HG03097 (cell line): Measurements from ENCODE around the gene C9orf50.
"Not testable (repeated sequence)": the region's sequence is repeated elsewhere in the genome, so short reads cannot be mapped to it uniquely, and the experiment has no call there.

Experiments used
- ATAC-seq: cut with Tn5 transposase; IDR thresholded peaks from one replicate; pipeline ENCODE4 v1.9.1; 2021; ENCODE audit not compliant: unreplicated experiment, low FRiP score

C9orf50 gene

DNA sequence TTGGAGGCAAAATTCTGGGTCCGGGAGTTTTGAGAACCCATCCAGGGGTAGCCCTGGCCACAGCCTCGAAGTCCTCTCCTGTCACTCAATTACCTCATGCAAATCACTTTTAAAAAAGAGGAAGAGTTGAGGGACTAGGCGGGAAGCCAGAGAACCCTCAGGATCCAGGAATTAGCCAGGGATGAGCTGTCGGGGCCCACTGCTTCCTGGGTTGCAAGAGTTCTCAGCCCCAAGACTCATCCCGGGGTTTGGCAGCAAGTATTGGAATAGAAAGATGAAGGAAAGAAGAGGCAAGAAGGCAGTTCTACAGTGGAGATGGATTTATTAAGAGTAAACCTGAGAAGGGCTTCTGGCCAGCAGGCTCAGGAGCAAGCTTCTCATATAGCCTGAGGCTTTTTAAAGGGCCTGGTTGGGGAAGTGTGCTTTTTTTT is 25.6 kb downstream of the C9orf50 start:
- no peak for ATAC-seq

DNA sequence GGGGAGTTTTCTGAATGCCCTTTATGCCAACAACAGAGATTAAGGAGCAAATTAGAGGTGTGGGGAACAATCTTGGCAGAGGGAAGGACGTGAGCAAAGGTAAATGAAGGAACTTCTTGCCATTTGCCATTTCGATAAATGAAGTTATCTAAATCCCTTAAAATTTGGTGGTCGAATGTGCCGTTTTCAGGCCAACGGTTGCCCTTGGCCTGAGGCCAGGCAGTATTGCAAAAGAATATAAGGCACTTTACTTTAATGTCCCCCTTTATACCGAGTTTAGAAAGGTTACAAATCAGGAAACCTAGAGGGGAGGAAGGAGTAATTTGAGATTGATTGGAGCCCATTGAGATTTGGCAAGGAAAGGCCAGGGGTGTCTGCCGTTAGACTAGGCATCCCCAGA is 26.3 kb downstream of the C9orf50 start:
- no peak for ATAC-seq

DNA sequence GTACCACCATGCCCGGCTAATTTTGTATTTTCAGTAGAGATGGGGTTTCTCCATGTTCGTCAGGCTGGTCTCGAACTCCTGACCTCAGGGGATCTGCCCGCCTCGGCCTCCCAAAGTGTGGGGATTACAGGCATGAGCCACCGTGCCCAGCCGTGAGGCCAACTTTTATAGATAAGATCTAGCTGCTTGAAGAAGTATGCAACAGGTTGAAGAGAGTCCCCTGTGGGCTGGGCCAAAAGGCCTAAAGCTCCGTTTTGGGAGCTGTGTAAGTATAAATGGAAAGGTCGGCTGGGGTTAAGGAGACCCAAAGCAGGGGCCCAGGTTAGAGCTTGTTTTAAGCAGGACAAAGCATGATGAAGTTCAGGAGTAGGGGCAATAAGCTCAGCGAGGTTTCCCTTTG is 28.1 kb downstream of the C9orf50 start:
- not testable (repeated sequence) for ATAC-seq

DNA sequence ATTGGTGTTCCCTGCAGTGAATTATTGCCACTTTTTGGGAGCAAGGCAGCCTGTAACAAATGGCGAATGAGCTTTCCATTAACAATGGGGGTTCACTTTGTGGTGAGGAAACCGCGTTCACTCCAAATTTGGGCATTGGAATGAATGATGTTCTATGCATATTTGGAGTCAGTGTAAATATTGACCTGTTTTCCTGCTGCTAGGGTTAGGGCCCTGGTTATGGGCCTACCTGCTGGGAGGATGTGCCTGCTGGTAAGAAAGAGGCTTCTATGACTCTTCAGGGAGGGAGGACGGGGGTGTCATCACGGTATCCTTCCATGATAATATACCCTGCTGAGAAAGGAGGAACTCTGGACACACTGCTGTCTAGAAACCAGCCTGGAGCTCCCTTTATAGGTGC is 29.0 kb downstream of the C9orf50 start:
- ATAC-seq, result no peak

DNA sequence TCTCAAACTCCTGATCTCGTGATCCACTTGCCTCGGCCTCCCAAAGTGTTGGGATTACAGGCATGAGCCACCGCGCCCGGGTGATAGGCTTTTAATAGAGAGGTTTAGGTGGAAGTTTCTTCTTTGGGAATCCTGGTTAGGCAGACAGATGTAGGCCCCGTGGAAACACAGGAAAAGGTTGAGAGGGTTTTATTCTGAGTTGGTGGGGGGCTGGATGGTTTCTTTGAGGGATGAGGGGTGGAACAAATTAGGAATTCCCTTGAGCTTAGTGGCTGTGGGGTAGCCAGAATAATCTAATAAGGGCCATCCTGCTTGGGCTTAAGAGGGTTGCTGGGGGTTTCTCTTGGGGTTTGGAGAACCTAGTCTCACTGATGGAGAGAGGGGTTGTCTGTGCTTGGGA is 30.4 kb downstream of the C9orf50 start:
- no peak for ATAC-seq

DNA sequence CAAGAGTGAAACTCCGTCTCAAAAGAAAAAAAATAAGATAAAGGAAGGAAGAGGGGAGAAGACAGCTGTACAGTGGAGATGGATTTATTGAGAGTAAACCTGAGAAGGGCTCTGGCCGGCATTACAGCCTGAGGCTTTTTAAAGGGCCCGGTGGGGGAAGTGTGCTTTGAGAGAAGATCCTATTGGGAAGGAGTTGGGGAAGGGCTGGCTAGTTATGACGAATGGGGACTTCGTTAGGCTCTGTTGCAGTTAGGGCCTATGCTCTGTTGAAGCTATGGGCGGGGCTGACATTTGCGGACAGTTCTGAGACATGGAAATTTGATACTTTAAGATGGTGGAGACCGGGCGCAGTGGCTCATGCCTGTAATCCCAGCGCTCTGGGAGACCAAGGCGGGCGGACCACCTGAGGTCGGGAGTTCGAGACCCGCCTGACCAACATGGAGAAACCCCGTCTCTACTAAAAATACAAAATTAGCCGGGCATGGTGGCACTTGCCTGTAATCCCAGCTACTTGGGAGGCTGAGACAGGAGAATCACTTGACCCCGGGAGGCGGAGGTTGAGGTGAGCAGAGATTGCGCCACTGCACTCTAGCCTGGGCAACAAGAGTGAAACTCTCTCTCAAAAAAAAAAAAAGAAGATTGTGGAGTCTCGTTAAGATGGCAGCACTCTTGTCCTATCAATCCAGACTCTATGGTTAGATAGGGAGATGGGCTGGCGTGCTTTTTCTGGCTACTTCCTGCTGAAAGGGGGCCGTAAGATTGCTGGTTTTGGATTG is 33.2 kb downstream of the C9orf50 start:
- ATAC-seq, result no peak

DNA sequence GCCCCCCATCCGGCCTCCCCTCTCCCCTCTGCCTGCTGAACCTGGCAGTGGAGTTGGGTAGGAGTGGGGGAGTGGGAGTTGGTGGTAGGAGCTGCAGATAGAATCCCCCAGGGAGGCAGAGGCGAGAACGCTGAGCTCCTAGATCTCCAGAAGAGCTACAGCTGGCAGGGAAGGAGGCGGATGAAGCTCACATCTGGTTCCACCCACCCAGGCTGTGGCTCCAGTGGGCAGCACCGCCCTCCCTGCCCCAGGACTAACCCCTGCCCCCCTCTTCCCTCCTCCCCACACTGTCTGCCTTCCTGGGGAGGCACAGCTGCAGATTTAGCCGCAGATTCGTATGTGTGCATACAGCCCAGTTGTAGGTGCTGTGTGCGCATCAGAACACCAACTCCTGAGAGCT is 34.2 kb downstream of the C9orf50 start:
- ATAC-seq, result no peak

DNA sequence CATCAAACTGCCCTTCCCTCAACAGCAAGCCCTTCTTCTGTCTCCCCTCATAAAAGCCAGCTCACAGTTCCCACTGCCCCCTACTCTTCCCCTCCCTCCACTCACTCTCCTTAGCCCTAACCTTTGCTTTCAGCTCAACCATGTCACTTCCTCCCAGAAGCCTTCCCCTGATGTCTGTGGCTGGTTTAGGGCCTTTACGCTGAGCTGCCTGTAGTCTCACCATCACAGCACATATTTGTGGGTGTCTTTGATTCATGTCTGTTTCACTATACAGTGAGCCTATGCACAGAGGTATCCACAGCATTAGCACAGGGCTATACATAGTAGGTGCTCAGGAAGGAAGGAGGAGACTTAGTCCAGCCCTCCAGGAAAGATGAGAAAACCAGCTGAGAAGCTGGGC is 34.7 kb downstream of the C9orf50 start:
- no peak for ATAC-seq

DNA sequence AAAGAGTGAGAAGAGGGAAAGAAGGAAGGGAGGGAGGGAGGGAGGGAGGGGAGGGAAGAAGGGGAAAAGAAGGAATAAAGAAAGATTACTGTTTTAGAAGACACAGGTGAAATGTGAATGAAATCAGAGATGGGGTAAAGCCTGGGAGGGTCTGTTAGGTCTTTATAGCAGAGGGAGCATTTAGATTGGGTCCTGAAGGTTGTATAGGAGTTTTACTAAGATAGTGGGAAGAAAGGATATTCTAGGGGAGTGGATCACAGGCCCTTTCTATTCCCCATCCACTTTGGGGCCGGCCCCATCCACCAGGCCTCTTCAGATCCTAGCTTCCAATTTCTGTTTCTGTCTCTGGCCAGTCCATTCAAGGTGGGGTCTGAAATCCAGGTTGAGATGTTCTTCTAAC is 35.5 kb downstream of the C9orf50 start:
- ATAC-seq, result no peak

DNA sequence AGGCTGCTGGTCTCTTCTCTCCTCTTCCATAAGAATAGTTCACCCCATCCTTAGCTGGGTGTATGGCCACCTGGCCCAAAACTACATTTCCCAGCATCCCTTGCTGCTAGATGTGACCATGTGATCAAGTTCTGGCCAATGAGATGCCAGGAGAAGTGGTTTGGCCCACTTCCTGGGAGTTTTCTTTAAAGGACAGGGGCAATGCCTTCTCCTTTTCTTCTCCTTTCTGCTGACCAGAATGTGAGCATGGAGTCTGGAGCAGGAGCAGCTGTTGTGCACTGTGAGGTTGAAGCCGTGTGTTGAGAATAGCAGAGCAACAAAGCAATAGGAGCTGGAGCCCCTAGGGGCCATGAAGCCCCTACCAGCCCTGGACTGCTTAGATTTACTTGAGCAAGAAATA is 36.8 kb downstream of the C9orf50 start:
- no peak for ATAC-seq

DNA sequence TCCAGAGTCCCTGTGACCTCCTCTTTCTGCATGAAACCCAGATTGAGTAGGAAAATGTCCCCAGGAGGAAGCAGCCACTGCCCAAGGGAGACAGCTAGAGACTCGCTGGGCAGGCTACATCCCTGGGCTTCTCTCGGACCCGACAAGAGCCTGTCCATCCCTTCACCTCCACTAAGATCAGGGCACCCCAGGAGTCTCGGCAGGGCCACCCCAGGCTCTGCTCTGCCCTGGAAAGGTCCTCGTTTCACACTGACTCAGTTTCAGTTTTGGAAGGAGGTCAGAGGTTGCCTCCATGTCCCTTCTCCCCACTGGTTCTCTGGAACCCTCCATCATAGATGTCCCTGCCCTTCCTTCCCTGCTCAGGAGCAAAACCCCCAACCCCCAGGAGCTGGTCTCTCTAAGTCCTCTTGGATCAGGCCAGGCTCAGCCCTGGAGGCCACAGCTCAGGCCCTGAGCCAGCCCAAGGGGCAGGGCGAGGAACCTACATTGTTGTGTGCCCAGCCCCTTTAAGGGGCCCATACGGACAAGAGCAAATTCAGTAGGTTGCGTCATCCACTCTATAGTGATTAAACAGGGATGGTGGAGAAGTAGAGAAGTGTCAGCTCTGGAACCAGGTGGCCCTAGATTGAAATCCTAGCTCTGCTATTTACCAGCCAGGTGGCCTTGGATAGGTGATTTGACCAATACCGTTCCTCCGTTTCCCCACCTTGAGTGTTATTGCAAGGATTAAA is 37.4 kb downstream of the C9orf50 start:
- ATAC-seq, result no peak

DNA sequence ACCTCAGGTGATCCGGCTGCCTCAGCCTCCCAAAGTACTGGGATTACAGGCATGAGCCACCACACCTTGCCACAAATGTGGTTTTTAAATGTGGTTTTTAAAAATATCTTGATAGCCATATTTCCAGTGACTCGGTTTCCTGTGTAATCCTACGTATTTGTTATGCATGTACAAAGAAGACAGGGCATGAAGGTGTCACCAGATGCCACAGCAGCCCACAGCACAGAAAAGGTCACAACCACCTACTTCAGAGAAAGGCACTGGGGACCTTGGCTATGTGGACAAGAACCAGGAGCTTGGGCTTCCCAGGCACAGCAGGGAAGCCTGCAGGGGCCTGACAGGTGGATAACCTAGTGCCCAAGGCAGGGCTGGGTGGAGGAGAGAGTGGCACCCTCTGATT is 38.0 kb downstream of the C9orf50 start:
- no peak for ATAC-seq

DNA sequence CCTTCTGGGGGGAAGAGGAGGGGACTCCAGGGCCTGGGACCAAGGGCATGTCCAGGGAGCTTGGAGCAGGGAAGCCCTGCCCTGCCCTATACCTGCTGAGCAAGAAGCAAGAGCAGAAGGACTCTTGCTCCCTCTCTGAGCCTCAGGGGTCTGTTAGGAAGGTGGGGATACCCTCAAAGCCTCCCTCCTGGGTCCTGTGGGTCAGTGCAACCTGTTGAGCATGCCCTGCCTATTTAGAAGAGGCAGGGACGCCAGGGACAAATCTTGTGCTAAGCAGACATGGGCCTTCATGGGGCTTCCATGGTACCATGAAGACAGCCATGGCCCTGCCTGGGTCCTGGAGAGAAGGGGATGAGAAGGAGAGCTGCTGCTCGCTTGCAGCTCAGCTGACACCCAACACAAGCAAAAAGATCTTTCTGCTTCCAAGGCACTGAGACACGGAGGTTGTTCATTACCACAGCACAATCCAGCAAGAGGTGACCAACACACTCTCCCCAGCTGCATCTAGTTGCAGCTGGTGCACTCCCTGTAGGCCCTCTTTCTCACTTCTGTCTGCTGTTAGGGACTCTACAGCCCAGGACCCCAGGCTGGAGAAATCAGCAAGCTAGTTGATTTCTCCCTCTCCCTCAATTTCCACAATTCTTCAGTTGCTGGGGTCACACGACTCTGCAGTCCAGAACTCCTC is 39.3 kb downstream of the C9orf50 start:
- ATAC-seq, result no peak

DNA sequence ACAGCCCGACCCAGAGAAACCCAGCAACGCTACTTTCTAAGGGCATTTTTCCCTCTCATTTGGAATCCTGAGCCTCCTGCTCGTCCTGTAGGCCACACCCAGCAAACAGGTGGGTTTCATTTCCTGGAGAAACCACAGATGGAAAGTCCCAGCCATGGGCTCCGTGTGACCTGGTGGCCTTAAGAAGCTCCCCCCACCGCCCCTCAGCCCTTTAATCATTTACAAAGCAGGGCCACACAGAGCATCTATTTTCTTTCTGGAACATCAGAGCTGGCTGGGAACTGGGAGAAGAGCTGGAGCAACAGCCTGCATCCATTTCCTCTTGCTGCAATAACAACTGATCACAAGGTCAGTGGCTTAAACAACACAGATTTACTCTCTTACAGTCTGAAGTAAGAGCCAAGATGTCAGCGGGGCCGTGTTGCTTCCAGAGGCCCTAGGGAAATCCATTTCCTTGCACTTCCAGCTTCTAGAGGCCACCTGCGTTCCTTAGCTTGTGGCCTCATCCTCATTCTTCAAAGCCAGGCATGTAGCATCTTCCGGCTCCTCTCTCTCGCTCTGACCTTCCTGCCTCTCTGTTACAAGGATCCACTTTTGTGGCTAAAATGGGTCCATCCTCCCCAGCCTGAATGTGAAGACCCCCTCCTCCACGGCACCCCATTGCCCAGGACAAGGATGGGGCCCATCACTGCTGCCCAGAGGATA is 40.5 kb downstream of the C9orf50 start:
- no peak for ATAC-seq

DNA sequence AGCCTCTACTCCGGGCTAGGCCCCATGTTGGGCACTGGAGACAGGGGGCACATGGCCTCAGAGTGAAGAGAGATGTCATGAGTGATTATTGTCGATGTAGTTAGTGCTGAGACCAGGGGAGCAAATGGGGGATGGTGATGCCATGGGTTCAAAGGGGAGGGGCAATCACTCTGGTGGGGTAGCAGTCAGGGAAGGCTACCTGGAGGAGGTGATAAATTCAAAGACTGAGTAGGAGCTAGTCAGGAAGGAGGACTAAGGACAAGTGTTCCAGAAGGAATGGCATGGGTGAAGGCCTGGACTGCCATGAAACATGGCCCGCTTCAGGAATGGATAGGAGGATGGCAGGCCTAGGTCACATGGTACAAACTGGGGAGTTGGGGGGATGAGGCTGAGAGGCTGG is 41.6 kb downstream of the C9orf50 start:
- ATAC-seq, result no peak

DNA sequence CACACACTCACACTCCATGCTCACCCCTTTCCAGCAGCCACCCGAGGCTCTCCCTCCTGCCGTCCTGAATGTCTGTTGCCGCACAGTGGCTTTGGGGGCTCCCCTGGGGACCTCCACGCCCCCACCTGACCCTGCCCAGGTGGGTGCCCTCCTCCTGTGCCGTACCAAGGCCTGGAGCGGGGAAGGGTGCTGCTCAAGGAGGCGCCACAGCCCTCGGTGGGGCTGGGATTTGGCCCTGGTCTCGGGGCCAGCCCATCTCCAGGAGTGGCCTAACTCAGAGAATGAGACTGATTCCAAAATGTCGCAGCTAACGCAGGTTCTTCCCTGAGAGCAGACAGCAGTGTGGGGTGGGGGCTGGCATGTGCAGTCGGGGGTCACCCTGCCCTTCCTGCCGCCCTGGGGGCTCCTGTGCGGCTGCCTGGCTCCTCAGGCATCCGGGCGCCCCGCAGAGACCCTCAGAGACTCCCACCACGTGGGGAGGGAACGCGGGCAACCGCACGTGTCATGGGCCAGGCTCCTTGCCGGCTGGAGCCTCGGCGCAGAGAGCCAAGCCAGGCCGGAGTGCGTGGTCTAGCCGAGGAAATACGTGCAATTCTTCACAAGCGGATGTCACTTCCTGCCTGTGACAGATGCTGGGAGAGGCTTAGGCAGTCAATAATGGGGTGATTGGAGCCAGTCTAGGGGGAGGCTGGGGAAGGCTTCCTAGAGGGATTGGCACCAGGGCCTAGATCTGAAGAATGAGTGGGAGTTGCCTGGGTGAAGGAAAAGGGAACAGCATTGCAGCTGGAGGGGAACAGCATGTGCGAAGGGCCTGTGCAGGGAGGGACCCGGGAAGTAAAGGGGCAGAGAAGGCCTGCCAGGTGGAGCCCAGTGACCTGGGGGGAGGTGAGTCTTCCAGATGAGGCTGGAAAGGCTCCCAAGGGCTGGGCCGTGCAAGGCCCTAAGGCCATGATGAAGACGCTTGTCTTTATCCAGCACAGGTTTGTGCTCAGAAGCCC is 44.1 kb downstream of the C9orf50 start:
- no peak for ATAC-seq

DNA sequence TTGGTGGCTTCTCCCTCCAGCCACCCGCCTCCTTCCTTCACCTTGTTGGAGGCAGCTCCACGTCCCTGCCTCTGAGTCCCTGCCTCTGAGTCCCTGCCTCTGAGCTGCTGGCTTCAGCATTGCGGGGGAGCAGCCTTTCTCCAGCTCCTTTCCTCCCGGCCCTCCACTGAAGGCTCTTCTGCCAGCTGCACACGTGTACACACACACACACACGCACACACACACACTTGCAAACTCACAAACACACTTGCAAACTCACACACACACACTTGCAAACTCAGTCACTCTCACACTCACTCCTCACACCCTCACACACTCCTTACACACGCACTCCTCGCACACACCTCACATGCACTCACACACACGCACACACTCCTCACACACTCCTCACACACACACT is 45.1 kb downstream of the C9orf50 start:
- no peak for ATAC-seq

DNA sequence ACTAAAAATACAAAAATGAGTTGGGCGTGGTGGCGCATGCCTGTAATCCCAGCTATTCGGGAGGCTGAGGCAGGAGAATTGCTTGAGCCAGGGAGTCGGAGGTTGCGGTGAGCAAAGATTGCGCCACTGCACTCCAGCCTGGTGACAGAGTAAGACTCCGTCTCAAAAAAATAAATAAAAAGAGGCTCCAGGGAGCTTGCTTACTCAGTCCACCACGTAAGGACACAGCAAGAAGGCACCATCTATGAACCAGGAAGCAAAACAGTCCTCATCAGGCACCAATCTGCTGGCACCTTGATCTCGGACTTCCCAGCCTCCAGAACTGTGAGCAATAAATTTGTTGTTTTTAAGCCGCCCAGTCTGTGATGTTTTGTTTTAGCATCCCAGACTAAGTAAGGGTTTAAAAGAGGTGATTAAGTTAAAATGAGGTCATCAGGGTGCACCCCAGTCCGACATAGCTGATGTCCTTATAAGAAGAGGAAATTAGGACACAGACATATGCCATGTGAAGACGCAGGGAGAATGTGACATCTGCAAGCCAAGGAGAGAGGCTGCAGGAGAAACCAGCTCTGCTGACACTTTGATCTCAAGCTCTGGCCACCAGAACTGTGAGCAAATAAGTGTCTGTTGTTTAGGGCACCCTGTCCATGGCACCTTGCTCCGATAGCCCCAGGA is 45.9 kb downstream of the C9orf50 start:
- no peak for ATAC-seq

DNA sequence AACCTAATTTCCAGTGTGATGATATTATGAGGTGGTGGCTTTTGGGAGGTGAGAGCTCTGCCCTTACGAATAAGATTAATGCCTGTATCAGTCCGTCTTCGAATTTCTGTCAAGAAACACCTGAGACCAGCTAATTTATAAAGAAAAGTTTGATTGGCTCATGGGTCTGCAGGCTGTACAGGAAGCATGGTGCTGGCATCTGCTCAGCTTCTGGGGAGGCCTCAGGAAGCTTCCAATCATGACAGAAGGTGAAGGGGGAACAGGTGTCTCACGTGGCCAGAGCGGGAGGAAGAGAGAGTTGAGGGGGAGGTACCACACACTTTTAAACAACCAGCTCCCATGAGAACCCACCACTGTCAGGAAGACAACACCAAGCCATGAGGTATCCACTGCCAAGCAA is 46.9 kb downstream of the C9orf50 start:
- no peak for ATAC-seq
